G401 (cell line): ENCODE measurements around the gene DKK3. TPM values are rescaled to one million over a fixed set of nuclear protein-coding genes. Genes with fewer than 3 reads are reported as not detected.
"Not testable (repeated sequence)": the region's sequence is repeated elsewhere in the genome, so short reads cannot be mapped to it uniquely, and the experiment has no call there.

Experiments
- DNase-seq: peaks from one replicate; pipeline ENCODE4 v3.0.0-alpha.2; 2015; ENCODE audit warnings: low spot score
- in situ Hi-C: cut with HindIII; loops from 2 replicates; pipeline ENCODE4 v1.10.0; 2016; ENCODE audit warnings: low sequenced_read_pairs, mixed read lengths
- total RNA-seq: library from RNA; depleted of rRNA; stranded (reverse); fragments of >200 nt; shearing (Covaris generic); gene quantifications from 2 replicates; pipeline ENCODE4 v1.2.3, GENCODE V29; 2014; rRNA removed

Gene DKK3
- total RNA-seq, result 29.5 and 55.1 TPM in 2 replicates

DNA sequence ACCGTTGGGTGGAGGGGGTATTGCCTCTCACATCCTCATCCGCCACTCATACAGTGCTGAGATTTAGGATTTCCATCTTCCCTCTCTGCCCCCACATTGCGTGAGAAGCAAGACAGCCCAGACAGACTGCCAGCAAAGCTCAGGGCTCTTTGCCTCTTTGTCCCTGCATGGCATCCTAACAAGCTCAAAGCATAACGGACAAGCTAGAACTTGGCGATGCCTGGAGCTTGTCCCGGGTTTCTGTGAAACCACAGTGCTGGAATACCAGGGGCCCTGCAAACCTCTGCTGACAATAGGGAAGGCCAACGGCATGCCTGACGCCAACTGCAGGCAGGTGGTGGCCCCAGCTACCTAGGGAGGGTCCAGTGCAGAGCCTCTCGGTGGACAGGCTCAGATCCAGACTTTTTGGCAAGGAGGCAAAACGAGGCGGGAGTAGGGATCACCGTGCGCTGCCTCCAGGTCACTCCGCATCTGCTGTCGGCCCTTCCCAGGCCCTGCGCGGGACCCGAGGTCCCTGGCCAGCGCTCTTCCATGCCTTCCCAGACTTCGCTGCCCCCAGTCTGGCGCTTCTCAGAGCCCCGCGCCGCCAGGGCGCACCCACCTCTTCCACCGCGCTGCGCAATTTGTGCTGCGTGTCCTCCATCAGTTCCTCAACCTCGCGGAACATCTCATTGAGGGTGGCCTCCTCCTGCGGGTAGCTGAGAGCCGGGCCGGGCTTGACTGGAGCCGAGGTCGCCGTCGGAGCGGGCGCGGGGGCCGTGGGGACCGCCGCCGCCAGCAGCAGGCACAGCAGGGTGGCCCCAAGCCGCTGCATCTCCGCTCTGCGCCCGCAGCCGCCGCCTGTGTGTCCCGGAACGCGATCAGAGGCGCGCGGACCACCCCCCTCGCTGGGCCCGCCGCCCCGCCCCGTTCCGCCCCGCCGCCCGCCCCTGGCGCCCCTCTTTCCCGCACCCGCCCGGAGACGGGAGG, at the start of gene DKK3:
TSS of gene DKK3 (minus strand) at position 858 of the 969 bp plus-strand sequence. CDS start at position 814, 44 bp downstream.
- in situ Hi-C loops, result no loop called here
- peak; percentile 78 for DNase-seq

DNA sequence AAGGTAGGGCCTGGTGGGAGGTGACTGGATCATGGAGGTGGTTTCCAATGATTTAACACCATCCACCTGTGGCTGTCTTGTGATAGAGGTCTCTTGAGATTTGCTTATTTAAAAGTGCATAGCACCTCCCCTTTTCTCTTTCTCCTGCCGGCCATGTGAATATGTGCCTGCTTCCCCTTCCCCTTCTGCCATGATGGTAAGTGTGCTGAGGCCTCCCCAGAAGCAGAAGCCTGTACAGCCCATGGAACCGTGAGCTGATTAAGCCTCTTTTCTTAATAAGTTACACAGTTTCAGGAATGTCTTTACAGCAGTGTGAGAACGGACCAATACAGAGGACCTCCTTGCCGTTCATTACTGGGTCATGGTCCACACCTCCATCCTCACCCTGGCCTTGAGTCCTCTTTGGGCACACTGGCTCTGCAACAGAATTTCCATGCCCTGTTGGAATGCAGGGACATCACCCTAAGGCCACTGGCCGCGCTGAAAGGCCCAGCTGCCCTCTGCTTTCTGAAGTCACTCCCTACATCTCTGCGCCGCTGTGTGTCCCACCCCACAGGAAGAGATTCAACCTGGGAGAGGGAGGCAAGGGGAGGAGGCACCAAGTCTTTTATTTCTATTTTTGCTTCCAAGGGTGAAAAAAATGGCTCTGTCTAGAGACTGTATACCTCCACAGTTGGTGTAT, 49.0 kb upstream of the DKK3 start:
- in situ Hi-C loops, result no loop called here
- no peak for DNase-seq

DNA sequence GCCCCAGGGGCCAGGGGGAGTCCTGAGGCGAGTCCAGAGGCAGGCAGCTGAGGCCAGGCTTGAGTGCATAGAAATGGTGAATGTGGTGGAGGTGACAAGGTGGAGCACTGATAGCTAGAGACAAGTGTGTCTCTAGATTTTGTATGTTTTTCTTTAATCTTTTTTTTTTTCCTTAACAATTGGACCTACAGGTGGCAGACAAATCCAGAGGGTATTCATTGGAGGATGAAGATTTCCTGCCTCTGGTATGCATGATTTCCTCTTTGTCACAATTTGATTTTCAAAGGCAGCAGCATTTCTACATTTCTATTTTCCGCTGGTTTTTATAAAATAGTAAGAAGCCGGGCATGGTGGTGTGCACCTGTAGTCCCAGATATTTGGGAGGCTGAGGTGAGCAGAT, 47.7 kb upstream of the DKK3 start:
- no peak for DNase-seq
- in situ Hi-C loops, result no loop called here

DNA sequence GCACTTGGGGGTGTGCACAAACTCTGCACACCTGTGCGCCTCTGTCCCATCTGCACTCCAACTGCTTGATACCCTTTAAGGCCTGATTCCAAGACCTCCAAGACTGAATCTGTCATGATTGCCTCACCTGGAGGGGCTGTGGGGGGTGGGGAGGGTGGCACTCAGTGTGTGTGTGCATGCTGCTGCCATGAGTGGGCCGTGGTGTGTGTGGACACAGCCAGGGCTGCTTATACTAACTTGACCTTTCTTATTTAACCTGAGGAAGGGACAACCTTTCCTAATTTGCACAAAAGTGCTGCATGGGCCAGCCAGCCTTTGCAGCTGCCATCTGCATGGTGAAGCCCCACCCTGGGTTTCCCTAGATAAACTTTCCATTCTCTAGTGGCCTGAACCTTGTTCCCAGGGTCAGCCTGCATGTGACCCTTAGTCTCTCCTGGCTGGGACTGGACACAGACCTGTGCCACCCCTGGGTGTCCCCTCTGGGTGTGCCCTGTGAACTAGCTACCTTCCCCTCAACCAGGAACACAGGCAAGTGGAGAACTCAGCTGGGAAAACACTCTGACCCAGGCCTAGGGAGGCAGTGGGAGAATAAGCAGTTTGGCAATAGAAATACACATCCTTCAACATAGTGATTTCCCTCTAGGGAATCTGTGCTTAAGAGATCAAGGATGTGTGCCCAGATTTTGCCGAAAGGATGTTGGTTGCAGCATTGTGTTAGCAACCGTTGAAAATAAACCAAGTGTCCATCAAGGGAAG, 45.4 kb upstream of the DKK3 start:
- DNase-seq, result no peak
- in situ Hi-C loops, result no loop called here

DNA sequence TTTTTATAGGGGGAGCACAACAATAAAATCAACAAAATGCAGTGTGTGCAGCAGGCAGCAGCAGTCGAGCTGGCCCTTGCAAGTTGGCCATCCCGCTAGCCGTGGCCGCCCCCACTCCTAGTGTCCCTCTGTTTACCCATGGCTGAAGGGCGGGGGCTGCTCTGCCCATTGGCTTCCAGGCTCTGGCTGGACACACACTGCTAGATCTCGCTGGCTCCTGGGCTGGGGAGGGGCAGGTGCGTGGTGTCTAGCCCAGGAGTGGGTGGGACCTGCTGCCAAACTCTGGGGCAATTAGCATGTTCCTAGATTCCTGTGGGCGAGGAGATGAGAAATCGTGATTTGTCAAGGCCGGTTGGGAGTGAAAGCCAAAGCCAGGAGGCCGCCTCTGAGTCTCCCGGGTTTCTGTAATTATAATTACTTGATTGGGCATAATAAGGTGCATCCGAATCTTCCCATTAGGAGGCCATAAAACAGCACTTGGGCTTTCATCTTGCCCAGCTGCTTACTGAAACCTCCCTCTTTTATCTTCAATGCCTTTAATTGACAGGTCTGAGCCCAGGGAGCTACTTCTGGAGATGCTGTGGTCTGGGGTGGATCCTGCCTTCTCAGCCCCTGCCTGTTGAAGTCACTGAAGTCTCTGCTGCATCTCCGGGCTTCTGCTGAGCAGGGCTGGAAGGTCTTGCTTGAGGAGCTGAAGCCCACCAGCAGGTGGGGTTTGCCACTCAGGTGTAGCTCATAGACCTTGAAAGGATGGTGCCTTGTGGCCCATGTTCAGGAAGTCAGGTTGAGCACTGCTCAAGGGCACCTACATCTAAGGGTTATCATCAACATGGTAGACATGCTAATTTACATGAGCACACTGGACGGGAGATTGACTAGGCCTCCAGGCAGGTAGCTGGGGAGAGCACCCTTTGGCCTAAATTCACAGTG, 44.5 kb upstream of the DKK3 start:
- no peak for DNase-seq

DNA sequence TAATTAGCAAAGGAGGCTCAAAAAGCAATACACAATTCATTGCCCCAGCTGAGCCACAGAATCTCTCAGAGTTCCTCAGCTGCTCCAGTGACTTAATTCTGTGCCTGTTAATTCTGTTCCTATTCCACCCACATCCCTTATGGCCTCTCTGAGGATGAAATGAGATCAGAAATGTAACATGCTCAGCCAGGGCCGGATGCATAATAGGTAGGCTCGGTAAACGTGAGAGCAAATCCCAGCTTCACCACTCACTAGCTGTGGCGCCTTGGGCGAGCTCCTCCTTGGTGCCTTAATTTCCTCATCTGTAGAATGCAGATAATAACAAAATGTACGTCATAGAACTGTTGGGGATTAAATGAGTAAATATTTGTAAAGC, 42.8 kb upstream of the DKK3 start:
- in situ Hi-C loops, result no loop called here
- DNase-seq, result peak; percentile 77

More for the DNA sequence above, 44.5 kb upstream of the DKK3 start:
- in situ Hi-C loops, result no loop called here

DNA sequence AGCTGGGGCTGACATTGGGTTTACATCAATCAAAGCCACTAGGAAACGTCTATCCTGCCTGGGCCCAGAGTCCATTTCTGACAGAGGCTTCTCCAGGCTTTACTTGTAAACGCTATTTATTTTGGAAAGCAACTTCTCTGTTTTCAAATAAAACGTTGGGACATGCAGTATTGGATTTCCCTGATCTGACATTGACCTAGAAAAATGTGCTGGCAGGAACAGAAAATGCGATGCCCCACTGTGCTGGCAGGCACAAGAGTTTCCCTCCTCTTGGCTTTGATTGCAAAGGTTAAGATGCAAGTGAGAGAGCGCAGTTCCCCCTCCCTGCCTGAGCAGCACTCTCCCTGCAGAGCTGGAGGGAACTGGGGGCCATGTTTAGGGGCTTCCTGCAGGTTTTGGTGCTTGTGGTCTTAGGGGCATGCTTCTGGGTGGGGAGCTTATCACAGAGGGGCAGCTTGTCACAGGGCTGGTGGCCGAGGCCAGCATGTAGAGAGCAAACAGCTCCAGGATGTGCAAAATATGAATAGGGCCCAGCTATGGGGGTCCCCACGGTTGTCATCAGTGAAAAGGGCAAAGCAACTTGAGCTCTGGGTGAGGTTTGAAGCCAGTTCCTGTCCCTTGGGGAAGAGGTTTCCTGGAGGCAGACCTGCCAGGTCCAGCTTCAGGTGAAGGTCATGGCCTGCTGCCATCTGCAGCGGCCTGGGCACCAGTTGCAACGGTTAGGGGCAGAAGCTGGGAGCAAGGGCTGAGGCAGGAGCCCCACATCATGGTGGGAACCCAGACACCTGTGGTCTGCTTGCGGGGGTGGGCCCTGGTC, 42.3 kb upstream of the DKK3 start:
- DNase-seq, result peak; percentile 99
- in situ Hi-C loops, result no loop called here

DNA sequence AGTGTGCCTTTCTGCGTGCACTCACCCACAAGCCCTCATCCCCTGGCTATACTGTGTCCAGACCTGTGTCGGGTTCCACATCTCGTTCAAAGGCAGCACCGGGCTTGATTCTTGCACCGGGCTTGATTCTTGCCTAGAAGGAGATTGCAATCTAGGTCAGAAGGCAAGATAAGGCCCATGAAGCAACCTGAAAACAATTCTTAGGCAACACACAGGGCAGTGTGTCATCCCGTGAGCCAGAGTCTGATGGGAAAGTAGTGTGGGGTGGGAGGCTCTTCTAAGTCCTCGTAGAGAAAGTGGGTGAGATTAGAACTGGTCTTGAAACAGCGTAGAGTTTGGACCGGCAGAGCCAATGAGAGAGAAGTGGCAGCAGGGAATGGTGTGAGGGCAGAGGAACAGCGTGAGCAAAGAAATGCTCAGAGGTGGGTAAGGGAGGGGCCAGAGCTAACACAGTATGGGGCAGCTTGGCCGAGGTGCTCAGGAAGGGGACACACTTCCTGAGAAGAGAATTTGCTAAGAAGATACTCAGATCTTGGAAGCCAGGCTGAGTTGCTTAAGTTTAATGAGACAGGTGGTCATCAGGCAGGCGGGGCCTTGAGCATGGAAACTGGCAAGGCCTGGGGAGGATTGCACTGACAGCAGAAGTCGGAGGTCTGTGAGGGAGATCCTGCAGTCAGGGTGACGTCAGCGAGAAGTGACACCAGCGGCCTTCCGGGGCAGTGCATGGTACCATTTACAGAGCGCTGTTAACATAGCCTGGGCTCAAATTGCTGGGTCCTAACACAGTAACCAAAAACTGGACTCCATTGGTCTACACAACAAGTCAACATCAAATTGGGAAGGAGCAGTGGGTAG, 40.7 kb upstream of the DKK3 start:
- no peak for DNase-seq
- in situ Hi-C loops, result no loop called here

DNA sequence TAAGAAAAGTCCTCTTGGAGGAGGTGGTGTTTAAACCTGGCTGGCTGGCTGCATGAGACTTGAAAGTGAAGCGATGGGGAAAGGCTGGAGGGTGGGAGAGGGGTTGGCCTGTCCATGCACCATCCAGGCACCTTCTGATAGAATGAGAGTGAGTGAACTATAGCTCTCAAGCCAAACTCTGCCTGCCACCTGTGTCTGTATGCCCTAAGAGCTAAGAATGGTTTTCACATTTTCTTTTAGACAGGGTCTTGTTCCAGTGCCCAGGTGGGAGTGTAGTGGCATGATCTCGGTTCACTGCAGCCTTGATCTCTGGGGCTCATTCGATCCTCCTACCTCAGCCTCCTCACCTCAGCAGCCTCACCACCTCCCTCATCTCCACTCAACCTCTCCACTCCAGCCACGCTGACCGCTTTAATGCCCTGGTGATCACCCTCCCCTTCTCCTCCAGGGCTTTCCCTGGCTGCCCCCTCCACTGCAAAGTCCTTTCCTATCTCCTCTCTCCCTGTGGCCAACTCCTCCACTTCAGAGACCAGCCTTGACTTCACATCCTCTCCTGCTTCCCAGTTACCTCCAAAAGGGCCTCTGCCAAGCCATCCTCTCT, 38.3 kb upstream of the DKK3 start:
- no peak for DNase-seq
- in situ Hi-C loops, result no loop called here

DNA sequence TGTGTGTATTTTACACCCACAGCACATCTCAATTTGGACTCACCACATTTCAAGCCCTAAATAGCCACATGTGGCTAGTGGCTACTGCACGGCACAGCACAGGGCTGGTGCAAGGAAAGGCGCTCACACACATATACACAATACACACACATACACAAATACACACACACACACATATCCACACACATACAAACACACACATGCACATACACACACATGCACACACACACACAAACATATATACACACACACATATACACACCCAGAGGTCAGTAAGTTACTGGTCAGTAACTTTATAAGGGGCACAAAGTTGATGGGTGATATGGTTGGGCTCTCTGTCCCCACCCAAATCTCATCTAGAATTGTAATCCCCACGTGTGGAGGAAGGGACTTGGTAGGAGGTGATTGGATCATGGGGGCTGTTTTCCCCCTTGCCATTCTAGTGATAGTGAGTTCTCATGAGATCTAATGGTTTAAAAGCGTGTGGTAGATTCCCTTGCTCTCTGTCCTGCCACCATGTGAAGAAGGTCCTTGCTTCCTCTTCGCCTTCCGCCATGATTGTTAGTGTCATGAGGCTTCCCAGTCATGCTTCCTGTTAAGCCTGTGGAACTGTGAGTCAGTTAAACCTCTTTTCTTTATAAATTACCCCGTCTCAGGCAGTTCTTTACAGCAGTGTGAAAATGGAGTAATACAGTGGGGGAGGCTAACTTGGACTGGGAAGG, 37.6 kb upstream of the DKK3 start:
- no peak for DNase-seq
- in situ Hi-C loops, result no loop called here

DNA sequence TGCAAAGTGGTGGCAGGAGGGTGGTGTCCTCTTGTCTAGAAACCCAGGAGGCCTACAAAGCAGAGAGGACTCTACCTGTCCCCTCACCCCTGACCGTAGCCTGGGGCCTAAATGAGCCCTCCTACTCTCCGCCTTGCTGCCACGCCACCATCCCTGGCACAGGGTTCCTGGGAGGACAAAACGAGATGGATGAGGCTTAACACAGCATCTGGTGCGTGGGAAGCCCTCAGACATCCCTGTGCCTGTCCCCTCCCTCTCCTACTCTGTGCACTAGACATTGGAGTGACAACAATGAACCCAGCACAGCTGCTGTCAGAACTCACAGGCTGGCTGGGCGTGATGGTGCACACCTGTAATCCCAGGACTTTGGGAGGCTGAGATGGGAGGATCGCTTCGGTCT, 36.4 kb upstream of the DKK3 start:
- DNase-seq, result no peak
- in situ Hi-C loops, result no loop called here

DNA sequence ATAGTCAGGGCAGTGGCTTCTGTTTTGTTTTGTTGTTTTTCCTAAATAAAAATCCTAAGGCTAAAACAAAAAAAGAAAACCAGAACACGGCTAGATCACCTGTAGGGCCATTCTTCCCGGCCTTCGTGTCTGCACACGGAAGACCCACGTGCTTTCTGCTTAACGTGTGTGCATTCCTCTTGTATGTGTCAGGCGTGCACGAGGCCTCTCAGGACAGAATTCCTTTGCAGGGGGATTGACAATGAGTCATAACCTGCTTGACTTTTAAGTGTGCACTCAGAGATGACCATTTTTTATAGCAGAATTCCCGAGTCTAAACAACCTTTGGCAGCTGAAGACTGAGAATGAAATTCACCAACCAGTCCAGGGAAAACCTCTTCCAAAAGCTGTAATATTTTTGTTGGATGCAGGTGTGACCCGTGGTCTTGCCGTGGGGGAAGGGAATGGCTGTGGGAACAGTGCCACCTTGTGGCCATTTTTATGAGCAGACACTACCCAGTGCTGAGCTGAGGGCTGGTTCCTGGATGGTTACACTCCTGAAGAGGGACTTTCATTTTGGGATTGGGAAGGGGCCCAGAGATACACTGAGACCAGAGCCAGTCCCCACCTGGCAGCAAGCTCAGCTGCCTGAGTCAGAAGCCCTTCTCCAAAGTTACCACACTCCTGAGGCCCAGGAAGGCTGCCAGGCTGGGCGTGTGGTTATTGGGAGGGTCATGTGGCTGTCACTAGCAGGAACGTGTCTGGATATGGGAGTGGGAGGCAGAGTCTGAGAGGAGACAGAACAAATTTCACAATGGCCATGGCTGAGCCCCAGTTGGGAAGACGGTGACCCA, 35.7 kb upstream of the DKK3 start:
- peak; percentile 89 for DNase-seq
- in situ Hi-C loops, result no loop called here

DNA sequence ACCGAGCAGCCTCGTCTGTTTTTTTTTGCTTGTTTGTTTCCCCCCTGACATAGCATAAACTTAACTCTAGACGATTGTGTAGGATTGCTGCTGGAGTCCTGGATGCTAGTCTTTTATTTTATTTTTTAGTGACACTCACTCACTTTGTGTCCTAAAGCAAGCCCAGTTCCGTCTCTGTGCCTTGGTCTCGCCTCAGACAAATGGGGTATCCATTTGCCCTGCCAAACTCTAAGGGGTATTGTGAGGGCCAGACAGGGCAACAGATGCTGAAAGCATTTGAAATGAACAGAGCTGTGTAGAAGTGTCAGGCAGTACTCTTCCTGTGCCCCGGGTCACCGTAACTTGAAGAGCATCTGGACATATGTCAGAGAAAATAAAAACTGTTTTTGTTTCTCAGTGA, 34.8 kb upstream of the DKK3 start:
- in situ Hi-C loops, result no loop called here

DNA sequence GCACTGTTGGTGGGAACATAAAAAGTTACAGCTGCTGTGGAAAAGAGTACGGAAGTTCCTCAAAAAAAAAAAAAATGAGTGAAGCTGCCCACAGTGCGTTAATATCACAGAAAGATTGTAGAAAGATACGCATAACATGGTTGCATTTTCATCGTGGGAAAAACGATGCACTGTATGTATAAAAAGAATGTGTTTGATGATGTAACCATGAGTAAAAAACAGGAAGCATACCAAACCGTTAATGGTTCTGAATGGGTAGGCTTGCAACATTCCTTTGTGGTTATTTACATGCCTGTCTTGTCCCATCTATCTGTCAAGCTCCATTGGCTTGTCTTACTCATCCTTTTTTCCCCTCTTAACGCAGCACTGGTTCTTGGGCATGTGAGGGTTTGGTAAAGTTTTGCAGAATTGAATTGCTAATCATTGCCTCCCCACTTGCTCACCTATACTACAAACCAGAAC, 33.8 kb upstream of the DKK3 start:
- no peak for DNase-seq

More for the DNA sequence above, 34.8 kb upstream of the DKK3 start:
- no peak for DNase-seq

DNA sequence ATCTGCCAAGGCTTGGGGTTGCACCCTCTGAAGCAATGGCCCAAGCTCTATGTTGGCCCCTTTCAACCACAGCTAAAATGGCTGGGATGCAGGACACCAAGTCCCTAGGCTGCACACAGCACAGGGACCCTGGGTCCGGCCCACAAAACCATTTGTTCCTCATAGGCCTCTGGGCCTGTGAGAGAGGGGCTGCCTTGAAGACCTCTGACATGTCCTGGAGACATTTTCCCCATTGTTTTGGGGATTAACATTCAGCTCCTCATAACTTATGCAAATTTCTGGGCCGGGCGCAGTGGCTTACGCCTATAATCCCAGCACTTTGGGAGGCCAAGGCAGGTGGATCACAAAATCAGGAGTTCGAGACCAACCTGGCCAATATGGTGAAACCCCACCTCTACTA, 32.3 kb upstream of the DKK3 start:
- in situ Hi-C loops, DNase-seq: not testable (repeated sequence)

More for the DNA sequence above, 33.8 kb upstream of the DKK3 start:
- in situ Hi-C loops, result no loop called here
